HT-29 (cell line): ENCODE results near the gene TRIM27. TPM values are rescaled to one million over a fixed set of nuclear protein-coding genes. Genes with fewer than 3 reads are reported as not detected.
"Not testable (repeated sequence)": the region's sequence is repeated elsewhere in the genome, so short reads cannot be mapped to it uniquely, and the experiment has no call there.

ENCODE experiments used
- DNase-seq: peaks from one replicate; pipeline ENCODE4 v3.0.0-alpha.2; 2015; ENCODE audit warnings: low spot score
- total RNA-seq: library from RNA; depleted of rRNA; stranded (reverse); fragments of >200 nt; shearing (Covaris generic); gene quantifications from 2 replicates; pipeline ENCODE4 v1.2.3, GENCODE V29; 2014

Gene TRIM27
- total RNA-seq, 1 experiment from 2014 or later: 68.4 TPM

DNA sequence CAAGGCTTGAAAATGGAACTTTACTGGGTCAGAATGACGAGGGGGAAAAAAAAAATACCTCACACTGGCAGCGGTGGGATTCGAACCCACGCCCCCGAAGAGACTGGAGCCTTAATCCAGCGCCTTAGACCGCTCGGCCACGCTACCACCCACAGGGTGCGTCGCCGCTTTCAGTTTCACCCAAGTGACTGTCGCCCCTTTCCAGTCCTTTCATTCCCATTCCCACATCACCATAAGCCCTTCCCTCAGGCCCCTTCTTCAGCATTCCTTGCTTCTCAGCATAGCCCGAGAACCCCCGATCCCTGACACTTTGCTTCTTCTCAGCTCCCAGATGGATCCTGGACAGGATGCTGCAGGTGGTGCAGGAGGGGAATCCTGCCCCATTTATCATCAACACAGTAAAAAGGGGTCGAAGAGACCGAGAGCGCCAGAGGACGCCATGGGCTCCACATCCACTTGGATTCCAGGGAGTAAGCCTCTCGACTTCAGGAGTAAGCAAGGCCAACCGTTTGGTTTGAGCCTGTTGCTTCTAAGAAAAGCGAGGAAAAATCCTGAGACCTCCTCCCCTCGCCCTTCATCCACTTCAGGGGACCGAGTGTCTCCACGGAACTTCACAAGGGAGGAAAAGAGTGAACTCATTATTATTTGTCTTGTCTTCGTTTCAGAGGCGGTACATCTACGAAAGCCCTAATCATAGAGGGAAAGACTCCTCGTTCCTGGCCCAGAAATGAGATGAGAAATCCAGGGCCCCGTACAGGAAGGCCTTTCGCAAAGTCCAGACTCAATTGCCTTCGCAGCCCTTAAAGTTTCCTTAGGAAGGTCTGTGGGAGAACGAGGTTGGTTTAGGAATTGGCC, 20.0 kb upstream of the TRIM27 start:
- DNase-seq: peak; percentile 92

DNA sequence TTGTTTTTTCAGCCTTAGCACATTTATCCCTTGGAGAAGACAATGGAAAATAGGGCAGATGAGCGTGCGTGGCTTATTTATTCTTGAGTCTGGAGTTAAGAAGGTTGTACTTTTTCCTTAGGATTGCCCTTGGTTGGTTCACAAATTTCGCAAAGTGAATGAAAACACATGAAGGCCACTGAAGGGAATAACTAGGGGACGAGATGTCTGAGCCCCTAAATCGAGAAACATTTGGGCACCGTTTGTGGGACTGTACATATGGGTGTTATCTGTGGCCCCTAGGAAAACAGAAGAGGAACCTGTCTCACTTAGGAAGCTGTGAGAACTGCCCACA, 19.4 kb upstream of the TRIM27 start:
- DNase-seq: no peak

DNA sequence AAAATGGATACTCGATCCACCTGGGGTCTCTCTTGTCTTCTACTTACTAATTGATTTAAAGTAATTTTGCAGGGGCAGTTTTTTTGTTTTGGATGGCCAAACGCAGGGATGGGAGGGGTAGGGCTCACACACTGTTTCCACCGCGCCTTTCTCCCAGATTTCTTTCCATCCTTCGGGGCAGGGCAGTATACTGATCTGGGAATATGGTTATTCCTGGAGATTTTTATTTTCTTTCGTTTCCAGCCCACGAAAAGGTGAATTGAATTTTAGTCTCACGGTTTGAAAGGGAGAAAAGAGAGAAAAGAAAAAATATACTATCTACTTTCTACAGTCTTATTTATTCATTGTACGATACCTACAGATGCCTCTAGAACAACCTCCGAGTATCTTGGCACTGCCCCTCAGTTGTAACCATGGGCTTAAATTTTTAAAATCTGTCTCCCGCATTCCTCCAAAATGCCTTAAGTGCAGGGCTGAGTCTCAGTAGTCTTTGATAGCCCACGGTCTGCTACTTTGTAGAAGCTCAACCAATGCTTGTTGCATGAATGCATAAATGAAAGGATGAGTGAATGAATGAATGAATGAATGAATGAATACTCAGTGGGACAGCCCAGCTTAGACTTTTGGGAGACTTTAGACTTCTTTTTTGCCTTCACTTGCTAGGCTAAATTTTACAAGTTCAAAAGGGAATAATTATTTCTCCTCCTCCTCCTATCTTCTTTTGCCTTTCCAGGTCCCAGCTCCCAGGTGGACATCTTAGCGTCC, 18.1 kb upstream of the TRIM27 start:
- no peak for DNase-seq

DNA sequence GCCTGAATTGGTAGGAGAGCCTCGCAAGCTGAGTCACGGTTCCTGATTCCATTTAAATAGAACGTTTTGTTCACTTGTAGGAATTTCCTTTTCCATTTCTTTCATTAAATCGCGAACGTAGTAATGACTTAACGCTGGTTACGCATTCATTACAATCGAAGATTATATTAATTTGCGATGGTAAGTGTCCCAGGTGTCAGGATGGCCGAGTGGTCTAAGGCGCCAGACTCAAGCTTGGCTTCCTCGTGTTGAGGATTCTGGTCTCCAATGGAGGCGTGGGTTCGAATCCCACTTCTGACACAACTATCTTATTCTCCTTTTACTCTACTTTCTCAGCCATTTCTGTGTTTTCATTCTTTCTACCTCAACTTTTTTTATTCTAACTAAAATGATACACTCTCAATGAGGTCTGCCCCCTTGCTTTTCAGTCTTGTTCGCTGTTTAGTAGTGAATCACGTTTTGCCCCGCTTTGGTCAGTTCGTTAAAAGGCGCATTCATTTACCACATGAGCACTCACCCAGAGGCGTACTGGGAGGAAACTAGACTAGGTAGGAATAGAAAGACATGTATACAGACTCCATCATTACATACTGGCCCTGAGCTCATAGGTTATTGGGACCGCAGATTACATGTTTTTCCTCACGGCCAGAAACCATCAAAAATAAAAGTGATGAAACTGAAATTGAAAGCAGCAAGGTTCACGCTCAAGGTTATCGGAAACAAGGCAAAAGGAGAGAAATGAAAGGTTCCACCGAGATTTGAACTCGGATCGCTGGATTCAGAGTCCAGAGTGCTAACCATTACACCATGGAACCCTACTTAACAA, 17.3 kb upstream of the TRIM27 start:
- peak; percentile 97 for DNase-seq

DNA sequence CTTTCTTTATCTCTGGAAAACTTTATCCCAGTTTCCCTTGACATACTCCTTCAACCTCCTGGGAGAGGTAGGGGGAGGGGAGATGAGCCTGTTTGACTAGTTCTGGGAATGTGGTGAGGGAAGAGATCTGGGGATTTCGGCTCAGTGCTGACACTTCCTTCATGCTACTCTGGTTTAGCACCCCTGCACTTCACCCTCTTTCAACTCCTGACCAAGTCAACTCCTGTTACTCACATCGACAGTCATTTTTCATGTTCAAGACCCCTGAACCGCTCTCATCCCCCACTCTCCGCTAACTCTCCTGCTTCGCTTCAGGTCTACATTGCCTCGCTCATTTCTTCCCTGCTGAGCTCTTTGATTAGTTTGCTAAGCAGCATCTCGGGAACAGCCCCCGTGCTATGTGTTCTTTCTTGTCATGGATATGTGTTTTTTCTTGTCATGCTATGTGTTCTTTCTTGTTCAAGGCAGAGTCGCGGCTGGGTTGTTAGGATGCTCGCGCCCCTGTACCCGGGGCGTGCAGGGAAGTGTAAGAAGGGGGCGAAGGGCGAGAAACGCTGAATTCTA, 16.6 kb upstream of the TRIM27 start:
- peak; percentile 87 for DNase-seq

DNA sequence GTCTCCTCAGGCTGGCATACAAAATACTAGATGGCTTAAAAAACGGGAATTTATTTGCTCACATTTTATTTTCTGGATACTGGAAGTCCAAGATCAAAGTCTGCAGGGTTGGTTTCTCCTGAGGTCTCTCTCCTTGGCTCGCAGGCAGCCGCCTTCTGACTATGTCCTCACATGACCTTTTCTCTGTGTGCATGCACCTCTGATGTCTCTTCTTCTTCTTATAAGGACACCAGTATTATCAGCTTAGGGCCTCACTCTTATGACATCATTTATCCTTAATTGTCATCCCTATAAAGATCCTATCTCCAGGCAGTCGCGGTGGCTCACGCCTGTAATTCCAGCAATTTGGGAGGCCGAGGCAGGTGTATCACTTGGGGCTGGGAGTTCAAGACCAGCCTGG, 9.3 kb upstream of the TRIM27 start:
- DNase-seq: no peak

DNA sequence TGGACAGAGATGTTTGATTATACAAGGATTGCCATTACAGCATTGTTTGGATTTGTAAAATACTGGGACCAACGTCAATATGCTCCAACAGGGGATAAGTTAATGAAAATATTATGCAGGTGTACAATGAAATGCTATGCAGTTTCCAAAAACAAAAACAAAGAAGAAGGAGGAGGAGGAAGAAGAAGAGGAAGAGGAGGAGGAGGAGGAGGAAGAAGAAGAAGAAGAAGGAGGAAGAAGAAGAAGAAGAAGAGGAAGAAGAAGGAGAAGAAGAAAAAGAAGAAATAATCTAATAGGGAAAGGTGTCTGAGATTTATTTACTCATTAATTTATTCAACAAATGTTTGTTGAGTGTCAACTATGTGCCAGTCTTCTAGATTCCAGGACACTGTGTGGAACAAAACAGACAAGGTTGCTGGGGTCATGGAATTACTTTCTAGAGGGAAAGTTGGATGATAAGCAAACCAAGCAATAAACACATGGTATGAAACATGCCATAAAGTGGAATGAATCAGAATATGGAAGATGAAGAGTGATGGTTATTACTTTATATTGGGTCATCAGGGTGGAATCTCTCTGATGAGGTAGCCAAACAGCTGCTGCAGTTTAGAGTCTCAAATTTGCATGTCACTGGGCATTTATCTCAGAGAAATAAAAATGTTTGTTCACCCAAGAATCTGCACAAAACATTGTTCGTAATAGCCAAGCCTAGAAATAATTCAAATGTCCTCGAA, 6.3 kb upstream of the TRIM27 start:
- DNase-seq: no peak

DNA sequence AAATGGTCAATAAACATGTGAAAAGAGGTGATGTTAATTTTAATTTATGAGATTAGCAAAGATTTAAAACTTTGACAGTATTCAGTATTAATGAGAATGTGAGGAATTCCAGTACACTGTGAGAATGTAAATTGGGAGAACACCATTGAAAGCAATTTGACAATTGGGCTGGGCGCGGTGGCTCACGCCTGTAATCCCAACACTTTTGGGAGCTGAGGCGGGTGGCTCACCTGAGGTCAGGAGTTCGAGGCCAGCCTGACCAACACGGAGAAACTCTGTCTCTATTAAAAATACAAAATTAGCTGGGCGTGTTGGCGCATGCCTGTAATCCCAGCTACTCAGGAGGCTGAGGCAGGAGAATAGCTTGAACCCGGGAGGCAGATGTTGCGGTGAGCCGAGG, 5.6 kb upstream of the TRIM27 start:
- not testable (repeated sequence) for DNase-seq

DNA sequence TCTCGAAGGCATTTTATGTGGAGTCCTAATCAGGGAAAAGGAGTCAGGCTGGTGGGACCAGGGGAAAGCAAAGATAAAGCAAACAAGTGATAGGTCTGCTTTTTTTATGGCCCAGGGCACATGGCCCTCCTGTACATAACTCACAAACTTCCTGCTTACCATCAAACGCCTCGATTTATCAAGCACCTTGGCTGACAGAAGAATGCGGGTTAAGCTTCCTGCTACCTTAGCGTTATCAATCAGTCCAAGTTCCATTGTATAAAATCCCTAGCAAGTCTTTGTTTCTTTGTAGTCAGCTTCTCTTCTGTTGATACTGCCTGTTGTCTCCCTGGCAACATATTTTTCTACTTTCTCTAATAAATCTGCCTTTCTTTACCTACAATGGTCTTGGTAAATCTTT, 4.1 kb upstream of the TRIM27 start:
- peak; percentile 20 for DNase-seq

DNA sequence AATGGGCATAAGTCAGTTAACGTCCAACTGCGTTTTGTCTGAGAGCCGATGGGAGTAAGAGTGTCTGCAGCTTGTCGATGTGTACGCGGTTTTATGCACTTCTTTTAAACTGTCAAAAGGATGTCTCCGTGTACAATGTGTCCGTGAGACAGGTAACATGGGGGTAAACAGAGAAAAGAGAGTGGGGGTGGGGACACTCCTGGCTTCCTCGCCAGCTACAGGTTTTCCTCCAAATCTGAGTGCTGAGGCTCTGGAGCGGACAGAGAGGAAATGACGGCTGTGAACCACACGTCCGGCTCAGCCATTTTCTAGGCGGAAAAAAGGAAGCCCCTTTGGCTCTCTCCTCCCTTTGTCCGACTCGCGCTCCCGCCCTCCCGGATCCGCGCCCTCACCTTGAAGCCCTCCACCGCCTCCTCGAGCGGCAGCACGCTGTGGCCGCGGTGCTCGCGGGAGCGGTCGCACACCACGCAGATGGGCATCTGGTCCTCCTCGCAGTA, 916 bp downstream of the TRIM27 start:
- DNase-seq: peak; percentile 45

DNA sequence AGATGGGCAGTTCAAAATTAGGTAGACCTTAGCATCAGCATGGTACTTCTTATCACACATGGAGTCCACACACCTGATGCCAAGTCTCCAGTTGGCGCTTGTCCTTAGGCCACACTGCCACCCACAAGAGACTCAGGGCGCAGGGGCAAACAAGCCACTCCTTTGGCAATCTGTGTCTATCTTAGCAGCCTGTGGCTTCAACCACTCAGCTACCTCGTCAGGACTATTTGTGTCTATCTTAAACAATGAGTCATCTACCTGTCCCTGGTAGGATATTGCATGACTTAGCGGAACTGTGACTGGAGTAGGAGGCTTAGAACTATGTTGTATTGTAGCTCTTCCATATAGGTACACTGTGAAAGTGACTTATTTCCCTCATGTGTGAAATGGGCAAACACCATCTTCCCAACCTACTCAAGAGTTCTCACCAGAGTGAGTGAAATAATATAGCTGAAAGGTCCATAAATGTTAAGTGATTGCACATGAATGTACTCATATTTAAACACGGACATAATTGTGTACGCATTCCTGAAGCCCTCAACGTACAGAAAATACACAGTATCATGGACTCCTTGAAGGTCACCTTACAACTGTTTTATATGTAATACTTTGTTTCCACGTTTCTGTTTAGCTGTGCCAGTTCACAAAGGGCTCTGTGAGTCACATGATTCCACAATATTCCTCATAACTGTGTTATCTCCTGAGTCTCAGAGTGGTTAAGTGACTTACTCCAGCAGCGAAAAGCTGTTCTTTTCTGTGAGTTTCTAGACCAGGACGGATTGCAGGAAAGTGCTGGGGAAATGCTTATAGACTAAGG, 1.6 kb downstream of the TRIM27 start:
- DNase-seq: peak; percentile 79

DNA sequence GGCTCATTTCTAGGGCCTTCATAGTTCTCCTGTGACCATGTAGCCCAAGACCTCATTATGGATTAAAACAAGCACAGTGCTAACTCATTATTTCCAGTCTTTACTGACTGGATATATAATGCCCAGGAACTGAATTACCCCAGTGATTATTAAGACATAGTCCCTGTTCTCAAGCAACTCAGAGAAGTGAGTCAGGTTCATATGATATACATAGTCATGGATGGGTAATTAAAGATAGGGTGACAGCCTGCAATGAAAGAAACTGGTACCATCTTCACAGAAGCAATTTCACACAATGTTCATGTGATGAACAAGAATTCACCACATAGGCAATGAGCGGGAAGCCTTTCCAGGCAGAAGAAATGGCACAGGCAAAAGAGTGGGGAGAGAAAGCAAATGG, 3.5 kb downstream of the TRIM27 start:
- no peak for DNase-seq

DNA sequence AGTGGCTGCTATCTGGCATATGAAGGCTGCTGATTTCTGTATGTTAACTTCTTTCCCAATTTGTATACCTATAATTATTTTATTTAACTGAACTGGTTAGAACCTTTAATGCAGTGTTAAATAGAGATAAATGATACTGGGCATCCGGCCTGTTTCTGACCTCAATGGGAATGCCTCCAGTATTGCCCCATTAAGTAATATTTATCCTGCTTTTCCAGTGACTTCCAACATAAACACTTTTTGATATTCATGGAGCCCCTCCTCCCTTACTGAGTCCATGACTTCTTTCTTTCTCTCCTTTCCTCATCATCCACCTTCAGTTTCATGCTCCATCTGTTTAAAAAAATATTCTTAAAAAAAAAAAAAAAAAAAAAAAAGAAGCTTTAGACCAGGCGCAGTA, 8.8 kb downstream of the TRIM27 start:
- no peak for DNase-seq

DNA sequence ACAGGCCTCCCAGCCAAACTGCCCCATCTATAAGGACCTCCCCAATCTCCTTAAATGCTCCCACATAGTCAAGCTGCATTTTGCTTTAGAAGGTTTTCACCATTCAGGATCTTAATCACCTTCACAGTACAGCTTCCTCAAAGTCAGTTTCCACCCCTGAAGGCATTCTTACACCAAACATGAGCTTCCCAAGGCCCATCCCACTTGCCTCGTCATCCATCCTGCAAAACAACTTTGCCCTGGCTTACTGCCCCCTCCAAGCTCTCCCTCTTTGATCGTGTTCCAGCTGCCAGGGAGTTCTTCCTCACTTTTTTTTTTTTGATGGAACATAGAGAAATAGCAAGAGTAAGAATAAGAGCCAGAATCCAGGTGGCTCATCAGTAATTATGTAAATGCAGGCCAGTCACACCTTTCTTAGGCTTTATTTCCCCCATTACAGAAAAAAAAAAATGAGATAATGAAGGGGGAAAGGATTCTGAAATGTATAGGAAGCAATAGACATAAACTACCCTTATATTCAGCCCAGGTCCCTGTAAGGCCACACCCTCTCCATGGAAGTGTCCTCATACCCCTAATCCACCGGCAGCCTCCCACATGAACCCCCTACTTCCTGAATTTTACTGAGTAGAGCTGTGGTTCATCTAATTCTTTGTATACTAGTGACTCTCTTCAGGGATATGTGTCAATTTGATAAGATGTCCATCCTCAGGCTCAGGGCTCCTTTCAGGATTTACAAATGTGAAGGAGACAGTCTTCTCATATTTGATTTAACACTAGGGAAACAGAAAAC, 12.7 kb downstream of the TRIM27 start:
- no peak for DNase-seq

DNA sequence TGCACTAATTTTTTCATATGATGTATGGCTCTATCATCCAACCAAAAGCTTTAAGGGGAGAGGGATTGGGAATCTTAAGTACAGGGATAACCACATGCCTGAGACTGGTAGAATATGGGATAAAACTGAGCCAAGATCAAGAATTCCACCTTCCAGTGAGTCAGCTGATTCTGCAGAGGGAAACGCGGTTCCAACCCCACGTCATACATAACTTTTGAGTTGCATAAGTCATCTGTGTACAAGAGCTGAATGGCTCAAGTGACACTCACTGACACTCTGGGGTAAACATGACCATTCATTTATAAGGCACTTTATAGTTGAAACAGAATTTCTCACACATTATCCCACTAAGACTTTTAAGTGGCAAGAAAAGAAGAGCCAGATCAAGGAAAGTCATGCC, 16.4 kb downstream of the TRIM27 start:
- DNase-seq: no peak

DNA sequence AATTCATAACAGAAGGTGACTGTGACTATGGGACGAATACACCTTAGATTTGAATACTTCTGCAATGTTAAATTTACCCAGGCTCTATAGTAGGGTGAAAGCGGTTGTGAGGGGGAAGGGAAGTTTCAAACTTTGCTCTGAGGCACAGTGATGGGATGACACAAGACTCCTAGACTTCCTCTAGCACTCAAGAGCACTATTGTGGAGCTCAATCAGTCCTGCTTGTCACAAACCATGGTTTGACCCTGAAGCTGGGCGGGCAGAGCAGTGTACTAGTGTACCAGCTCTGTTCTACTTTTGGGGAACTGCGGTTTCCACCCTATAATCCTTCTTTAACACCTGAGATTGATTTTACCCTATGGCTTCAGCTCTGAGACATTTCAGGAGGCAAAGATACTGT, 17.1 kb downstream of the TRIM27 start:
- no peak for DNase-seq

DNA sequence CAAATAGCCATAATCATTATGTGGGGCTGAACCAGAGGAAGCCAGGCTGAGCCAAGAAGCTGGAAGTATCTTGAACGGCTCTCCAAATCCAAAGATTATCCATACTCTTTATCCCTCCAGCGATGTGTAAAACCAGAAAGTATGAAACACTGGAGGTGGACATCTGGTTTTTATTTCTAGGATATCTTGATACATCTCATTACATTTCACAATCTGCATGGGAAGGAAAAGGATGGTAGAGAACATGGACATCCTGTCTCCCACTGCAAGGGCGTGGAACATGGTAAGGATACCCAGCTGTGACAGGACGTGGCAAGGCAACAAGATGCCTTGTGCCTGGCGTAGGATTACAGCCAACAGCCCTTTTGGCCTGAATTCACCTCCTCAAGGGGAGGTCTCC, 20.1 kb downstream of the TRIM27 start:
- no peak for DNase-seq

DNA sequence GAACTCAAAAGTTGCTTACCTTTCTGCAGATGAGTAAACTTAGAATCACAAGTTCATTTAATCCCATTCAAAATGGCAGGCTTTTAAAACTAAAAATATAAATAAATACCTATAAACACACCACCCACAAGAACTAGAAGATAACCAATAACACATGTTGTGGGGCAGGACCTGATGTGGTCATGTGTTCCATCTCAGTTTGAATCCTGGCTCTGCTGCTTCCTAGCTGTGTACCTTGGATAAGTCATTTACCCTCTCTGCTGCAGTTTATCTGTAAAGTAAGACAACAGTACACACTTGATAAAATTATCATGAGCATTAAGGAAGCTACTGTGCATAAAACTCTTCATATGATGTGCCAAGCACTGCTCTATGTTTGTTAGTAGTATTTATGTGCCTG, 22.0 kb downstream of the TRIM27 start:
- no peak for DNase-seq

DNA sequence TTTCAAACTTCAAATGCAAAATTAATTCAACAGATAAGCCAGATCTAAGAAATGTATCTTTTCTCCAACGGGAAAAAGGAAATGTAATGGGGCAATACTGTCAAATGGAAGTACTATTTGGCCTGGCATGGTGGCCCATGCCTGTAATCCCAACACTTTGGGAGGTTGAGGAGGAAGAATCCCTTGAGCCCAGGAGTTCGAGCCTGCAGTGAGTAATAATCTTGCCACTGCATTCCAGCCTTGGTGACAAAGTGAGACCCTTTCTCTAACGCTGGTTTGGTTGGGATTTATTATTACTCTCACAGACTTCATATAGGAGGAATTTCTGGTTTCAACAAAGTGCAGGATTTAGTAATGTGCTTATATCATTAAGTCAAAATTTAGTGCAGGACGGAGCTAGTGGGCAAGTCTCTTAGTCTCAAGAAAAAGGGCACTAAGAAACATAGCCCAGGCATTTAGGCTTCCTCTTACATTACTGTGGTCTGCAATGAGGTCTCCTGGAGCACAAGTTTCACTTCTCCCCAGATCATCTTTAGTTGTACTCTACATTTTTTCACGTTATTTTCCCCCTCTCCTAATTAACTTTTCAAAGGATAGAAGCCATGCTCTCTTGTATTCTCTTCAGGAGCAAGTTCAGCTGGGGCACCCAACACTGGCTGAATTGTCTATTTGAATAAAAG, 23.1 kb downstream of the TRIM27 start:
- no peak for DNase-seq
